ENCODE data around the gene APOC3. TPM values are rescaled to one million over a fixed set of nuclear protein-coding genes. Genes with fewer than 3 reads are reported as not detected.

Gene APOC3
- total RNA-seq, 1 donor from 2014 or later, result not detected

- Mint-ChIP-seq H3K27me3 (ENCODE audit: low read depth) (no peaks in the 10 kb centered on the region), H3K9me3 (no peaks in the 10 kb centered on the region), H3K36me3 (no peaks in the 10 kb centered on the region), H3K4me3 (no peak within 1 kb of the TSS), H3K4me1 (peaks cover 24% of the 10 kb centered on the region), H3K27ac (no peak within 1 kb of the TSS)
- TF ChIP-seq CTCF (IDR thresholded peaks at IDR 0.05; ENCODE audit: unreplicated experiment), result no peak
- no peak for DNase-seq (ENCODE audit: low spot score in 2 of 2, unreplicated experiment in 2 of 2)
Measured at GRCh38 chr11:116837231-116838091, 7.8 kb downstream of the APOC3 start, which contains the start of gene APOA1. TSS of gene APOA1 (minus strand) at chr11:116837622. CDS start at chr11:116837387, 235 bp downstream.

GRCh38 chr11:116838321-116839084 is 8.8 kb downstream of the APOC3 start:
- DNase-seq (ENCODE audit: low spot score in 2 of 2, unreplicated experiment in 2 of 2), result no peak
- H3K27ac Mint-ChIP-seq, result no peak overlapping the region
- no peaks in the 10 kb centered on the region for H3K27me3 Mint-ChIP-seq (ENCODE audit: low read depth)
- no peak for TF ChIP-seq CTCF (IDR thresholded peaks at IDR 0.05; ENCODE audit: unreplicated experiment)
- H3K4me3 Mint-ChIP-seq, result no peak overlapping the region
- H3K36me3 Mint-ChIP-seq, result peaks cover 6% of the 10 kb centered on the region
- peaks cover 24% of the 10 kb centered on the region for H3K4me1 Mint-ChIP-seq
- no peaks in the 10 kb centered on the region for H3K9me3 Mint-ChIP-seq

DNA sequence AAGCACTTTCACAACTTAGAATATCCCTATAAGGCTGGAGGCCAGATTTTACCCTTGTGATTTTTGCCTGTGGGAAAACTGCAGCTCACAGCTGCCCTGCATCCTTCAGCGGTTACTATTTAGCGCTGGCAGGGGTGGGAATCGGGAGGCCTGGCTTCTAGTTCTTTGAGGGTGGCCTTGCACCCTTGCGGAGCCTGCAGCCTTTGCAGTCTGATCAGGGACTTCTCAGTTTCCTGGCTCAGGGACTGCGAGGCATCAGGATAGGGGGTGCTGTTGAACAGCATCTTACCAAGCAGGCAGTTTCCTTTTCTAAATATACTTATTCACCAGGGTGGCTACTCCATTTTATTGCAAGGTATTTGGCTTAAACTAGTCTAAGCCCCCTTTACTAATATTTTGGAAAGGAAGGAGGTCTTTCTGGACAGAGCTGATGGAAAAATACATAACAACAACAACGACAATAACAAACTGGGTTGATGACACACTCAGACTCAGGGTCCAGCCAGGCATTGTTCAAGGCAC is 10.6 kb downstream of the APOC3 start:
- H3K36me3 Mint-ChIP-seq, result peaks cover 12% of the 10 kb centered on the region
- TF ChIP-seq CTCF (IDR thresholded peaks at IDR 0.05; ENCODE audit: unreplicated experiment), result no peak
- no peaks in the 10 kb centered on the region for H3K9me3 Mint-ChIP-seq
- no peak overlapping the region for H3K4me3 Mint-ChIP-seq
- H3K27ac Mint-ChIP-seq, result no peak overlapping the region
- H3K27me3 Mint-ChIP-seq (ENCODE audit: low read depth), result no peaks in the 10 kb centered on the region
- no peak for DNase-seq (ENCODE audit: low spot score in 2 of 2, unreplicated experiment in 2 of 2)
- H3K4me1 Mint-ChIP-seq, result peaks cover 20% of the 10 kb centered on the region

DNA sequence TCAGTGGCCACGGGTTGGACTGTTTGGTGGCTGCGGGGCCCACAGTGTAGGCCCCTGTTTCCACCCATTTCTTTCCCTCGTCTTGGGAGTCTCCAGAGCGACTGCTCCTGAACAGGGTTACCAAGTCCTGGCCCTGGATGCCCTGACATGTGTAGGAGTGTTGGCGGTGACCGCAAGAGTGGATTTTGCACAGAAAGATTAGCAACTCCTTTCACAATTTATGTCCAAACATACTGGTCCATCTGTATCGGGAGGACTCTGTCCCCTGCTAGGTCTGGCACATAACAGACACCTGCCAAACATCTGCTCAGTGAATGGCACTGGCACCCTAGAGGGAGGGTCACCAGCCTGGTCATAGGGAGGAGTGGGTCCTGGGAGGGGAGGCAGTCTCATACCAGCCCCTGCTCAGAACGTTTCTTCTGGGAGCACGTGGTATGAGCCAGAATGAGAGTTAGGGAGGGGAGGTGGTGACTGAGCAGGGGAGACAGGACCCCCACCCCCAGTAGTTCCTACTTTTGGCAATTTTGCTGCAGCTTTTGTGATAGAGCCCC is 11.1 kb downstream of the APOC3 start:
- no peak for TF ChIP-seq CTCF (IDR thresholded peaks at IDR 0.05; ENCODE audit: unreplicated experiment)
- Mint-ChIP-seq H3K27ac (no peak overlapping the region), H3K9me3 (no peaks in the 10 kb centered on the region), H3K4me3 (no peak overlapping the region), H3K4me1 (peaks cover 18% of the 10 kb centered on the region), H3K27me3 (ENCODE audit: low read depth) (no peaks in the 10 kb centered on the region), H3K36me3 (peaks cover 14% of the 10 kb centered on the region)
- DNase-seq (ENCODE audit: low spot score in 2 of 2, unreplicated experiment in 2 of 2), result no peak

DNA sequence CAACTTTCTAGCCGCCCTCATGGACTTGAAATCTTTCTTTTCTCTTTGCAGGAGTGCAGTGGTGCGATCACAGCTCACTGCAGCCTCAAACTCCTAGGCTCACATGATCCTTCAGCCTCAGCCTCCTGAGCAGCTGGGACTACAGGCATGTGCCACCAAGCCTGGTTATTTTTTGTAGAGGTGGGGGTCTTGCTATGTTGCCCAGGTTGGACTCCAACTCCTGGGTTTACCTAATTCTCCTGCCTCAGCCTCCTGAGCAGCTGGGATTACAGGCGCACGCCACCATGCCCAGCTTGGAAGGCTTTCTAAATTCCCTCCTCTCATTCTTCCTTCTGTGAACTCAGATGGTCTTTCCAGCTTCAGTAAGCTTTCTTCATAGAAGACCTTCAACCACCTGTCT is 12.4 kb downstream of the APOC3 start:
- Mint-ChIP-seq H3K27me3 (ENCODE audit: low read depth) (no peaks in the 10 kb centered on the region), H3K4me3 (no peak overlapping the region), H3K36me3 (peaks cover 26% of the 10 kb centered on the region), H3K4me1 (peaks cover 12% of the 10 kb centered on the region), H3K9me3 (no peaks in the 10 kb centered on the region), H3K27ac (no peak overlapping the region)
- DNase-seq (ENCODE audit: low spot score in 2 of 2, unreplicated experiment in 2 of 2), result no peak
- no peak for TF ChIP-seq CTCF (IDR thresholded peaks at IDR 0.05; ENCODE audit: unreplicated experiment)

Data from mesothelial cell of epicardium (in vitro differentiated cells).